Measurements from ENCODE around the gene PRKCE. TPM values are rescaled to one million over a fixed set of nuclear protein-coding genes. Genes with fewer than 3 reads are reported as not detected.

The PRKCE gene
- total RNA-seq, 2 experiments from 2014 or later = 7.0 to 7.3 TPM

- CTCF ChIA-PET = no interaction called here
- POLR2A ChIA-PET = no interaction called here
Observed at GRCh38 chr2:46053564-46053963, 402.1 kb downstream of the PRKCE start.

- ChIA-PET CTCF (interaction anchor here (1.6 kb wide), 1 partner anchor 16 kb away, joined by 4 read pairs; no protein-coding TSS in a partner anchor), POLR2A (interaction anchor here (0.8 kb wide), 1 partner anchor 22 kb away, joined by 3 read pairs; no protein-coding TSS in a partner anchor)
Observed at GRCh38 chr2:46056541-46056940, 405.1 kb downstream of the PRKCE start.

- ChIA-PET CTCF (interaction anchor here (1.0 kb wide), 1 partner anchor 20 kb away, joined by 3 read pairs; no protein-coding TSS in a partner anchor), POLR2A (no interaction called here)
Observed at GRCh38 chr2:46058140-46058539, 406.7 kb downstream of the PRKCE start.

- POLR2A ChIA-PET = interaction anchor here (0.6 kb wide), 1 partner anchor 117 kb away, joined by 3 read pairs; no protein-coding TSS in a partner anchor
Observed at GRCh38 chr2:46062637-46063412, 411.4 kb downstream of the PRKCE start.

GRCh38 chr2:46064396-46064795 lies 412.9 kb downstream of the PRKCE start:
- CTCF ChIA-PET = interaction anchor here (0.7 to 0.9 kb wide), 2 partner anchors 165 to 296 kb away, joined by 3 to 8 read pairs; no protein-coding TSS in a partner anchor
- POLR2A ChIA-PET = no interaction called here

More at GRCh38 chr2:46062637-46063412, 411.4 kb downstream of the PRKCE start:
- CTCF ChIA-PET = interaction anchor here (0.6 to 2.0 kb wide), 20 partner anchors 12 to 713 kb away, joined by 3 to 9 read pairs (median 4); partner anchors contain the start of gene EPAS1

- ChIA-PET POLR2A (no interaction called here), CTCF (interaction anchor here (1.0 to 1.3 kb wide), 2 partner anchors 45 to 174 kb away, joined by 3 read pairs; no protein-coding TSS in a partner anchor)
Observed at GRCh38 chr2:46065152-46065551, 413.7 kb downstream of the PRKCE start.

- POLR2A ChIA-PET = no interaction called here
- CTCF ChIA-PET = interaction anchor here (1.0 to 1.3 kb wide), 2 partner anchors 46 to 173 kb away, joined by 3 read pairs; no protein-coding TSS in a partner anchor
Observed at GRCh38 chr2:46066116-46066515, 414.6 kb downstream of the PRKCE start.

- POLR2A ChIA-PET = no interaction called here
- CTCF ChIA-PET = no interaction called here
Observed at GRCh38 chr2:46066601-46067000, 415.1 kb downstream of the PRKCE start.

- ChIA-PET POLR2A (no interaction called here), CTCF (no interaction called here)
Observed at GRCh38 chr2:46067062-46067461, 415.6 kb downstream of the PRKCE start.

- ChIA-PET POLR2A (interaction anchor here (1.0 kb wide), 1 partner anchor 162 kb away, joined by 4 read pairs; no protein-coding TSS in a partner anchor), CTCF (no interaction called here)
Observed at GRCh38 chr2:46067501-46068305, 416.2 kb downstream of the PRKCE start.

- CTCF ChIA-PET = no interaction called here
- POLR2A ChIA-PET = interaction anchor here (1.0 kb wide), 1 partner anchor 161 kb away, joined by 4 read pairs; no protein-coding TSS in a partner anchor
Observed at GRCh38 chr2:46068636-46069035, 417.2 kb downstream of the PRKCE start.

- POLR2A ChIA-PET = interaction anchor here (0.6 kb wide), 1 partner anchor 353 kb away, joined by 3 read pairs; no protein-coding TSS in a partner anchor
- CTCF ChIA-PET = interaction anchor here (1.2 kb wide), 1 partner anchor 60 kb away, joined by 3 read pairs; no protein-coding TSS in a partner anchor
Observed at GRCh38 chr2:46071074-46071473, 419.6 kb downstream of the PRKCE start.

- ChIA-PET POLR2A (no interaction called here), CTCF (interaction anchor here (0.6 kb wide), 1 partner anchor 389 kb away, joined by 3 read pairs; no protein-coding TSS in a partner anchor)
Observed at GRCh38 chr2:46072101-46072820, 420.8 kb downstream of the PRKCE start.

GRCh38 chr2:46073540-46074046 lies 422.1 kb downstream of the PRKCE start:
- POLR2A ChIA-PET = no interaction called here
- CTCF ChIA-PET = no interaction called here

- POLR2A ChIA-PET = no interaction called here
- CTCF ChIA-PET = no interaction called here
Observed at GRCh38 chr2:46074501-46074900, 423.0 kb downstream of the PRKCE start.

- CTCF ChIA-PET = interaction anchor here (0.5 kb wide), 1 partner anchor 47 kb away, joined by 3 read pairs; no protein-coding TSS in a partner anchor
- POLR2A ChIA-PET = no interaction called here
Observed at GRCh38 chr2:46075848-46076247, 424.4 kb downstream of the PRKCE start.

- CTCF ChIA-PET = interaction anchor here (0.5 kb wide), 1 partner anchor 47 kb away, joined by 3 read pairs; no protein-coding TSS in a partner anchor
- POLR2A ChIA-PET = no interaction called here
Observed at GRCh38 chr2:46076251-46076650, 424.8 kb downstream of the PRKCE start.

GRCh38 chr2:46076875-46077274 lies 425.4 kb downstream of the PRKCE start:
- CTCF ChIA-PET = no interaction called here

GRCh38 chr2:46077522-46078107 lies 426.1 kb downstream of the PRKCE start:
- ChIA-PET POLR2A (no interaction called here), CTCF (interaction anchor here (0.9 kb wide), 1 partner anchor 19 kb away, joined by 3 read pairs; no protein-coding TSS in a partner anchor)

More at GRCh38 chr2:46076875-46077274, 425.4 kb downstream of the PRKCE start:
- POLR2A ChIA-PET = no interaction called here
